ENCODE results near the gene KCNK3. TPM values are rescaled to one million over a fixed set of nuclear protein-coding genes. Genes with fewer than 3 reads are reported as not detected.
"Not testable (repeated sequence)": the region's sequence is repeated elsewhere in the genome, so short reads cannot be mapped to it uniquely, and the experiment has no call there.

Gene KCNK3
- total RNA-seq, 2 experiments from 2014 or later = not detected

DNA sequence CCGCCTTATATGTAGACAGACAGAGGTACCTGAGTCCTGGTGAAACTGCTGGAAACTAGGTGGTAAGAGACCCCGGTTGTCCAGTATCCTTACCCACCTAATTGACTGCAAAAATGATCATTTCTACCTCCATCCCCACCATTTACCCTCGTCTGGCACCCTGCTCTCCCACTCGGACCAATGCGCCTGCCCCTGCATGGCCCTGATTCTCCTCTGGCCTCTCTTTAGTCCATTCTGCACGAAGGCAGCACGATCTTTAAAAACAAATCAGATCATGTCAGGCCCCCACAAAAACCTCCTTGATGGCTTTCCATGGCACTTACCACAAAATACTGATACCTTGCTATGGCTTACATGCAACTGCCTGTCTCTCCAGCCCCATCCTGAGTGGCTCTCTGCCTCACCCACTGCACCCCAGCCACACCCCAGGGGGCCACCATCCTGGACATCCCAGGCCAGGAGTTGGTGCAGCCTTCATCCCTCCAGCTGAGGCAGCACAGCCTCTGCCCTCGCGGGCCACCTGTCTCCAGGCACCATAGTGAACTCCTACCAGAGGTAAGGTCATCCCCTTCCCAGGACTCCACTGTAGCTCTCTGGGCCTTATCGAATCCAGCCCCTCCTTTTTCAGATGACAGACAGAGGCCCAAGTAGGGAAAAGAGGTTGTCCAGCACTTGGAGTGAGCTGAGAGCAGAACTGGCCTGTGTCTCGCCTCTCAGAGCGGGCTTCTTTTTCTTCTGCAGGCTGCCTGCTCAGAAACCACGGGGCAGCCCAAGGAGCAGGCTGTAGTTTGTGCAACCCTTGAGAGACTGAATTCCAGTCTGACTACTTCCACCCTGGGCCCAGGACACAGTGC is 39.1 kb upstream of the KCNK3 start:
- H3K79me2 ChIP-seq (ENCODE audit: insufficient read depth, low read depth, low read length) = no peaks in the 10 kb centered on the region
- BruUV-seq (replicated peaks) = no TSS peak
- H3K4me3 ChIP-seq (ENCODE audit: low read depth, low read length, poor library complexity, severe bottlenecking) = no peak overlapping the region
- intact Hi-C loops (cut with micrococcal nuclease; ENCODE audit: unreplicated experiment) = no loop called here
- H3K27ac ChIP-seq (ENCODE audit: low read depth, low read length, poor library complexity, severe bottlenecking) = no peak overlapping the region
- no peaks in the 10 kb centered on the region for H3K4me1 ChIP-seq (ENCODE audit: insufficient read depth, low read length, poor library complexity, severe bottlenecking)
- no peaks in the 10 kb centered on the region for H3K9me2 ChIP-seq (ENCODE audit: insufficient read depth, low read length)
- DNase-seq (ENCODE audit: low spot score) = no peak
- H4K20me1 ChIP-seq (ENCODE audit: insufficient read depth, low read length) = no peaks in the 10 kb centered on the region
- TF ChIP-seq, protein P1, sequence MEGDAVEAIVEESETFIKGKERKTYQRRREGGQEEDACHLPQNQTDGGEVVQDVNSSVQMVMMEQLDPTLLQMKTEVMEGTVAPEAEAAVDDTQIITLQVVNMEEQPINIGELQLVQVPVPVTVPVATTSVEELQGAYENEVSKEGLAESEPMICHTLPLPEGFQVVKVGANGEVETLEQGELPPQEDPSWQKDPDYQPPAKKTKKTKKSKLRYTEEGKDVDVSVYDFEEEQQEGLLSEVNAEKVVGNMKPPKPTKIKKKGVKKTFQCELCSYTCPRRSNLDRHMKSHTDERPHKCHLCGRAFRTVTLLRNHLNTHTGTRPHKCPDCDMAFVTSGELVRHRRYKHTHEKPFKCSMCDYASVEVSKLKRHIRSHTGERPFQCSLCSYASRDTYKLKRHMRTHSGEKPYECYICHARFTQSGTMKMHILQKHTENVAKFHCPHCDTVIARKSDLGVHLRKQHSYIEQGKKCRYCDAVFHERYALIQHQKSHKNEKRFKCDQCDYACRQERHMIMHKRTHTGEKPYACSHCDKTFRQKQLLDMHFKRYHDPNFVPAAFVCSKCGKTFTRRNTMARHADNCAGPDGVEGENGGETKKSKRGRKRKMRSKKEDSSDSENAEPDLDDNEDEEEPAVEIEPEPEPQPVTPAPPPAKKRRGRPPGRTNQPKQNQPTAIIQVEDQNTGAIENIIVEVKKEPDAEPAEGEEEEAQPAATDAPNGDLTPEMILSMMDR (conservative IDR thresholded peaks at IDR 0.05; ENCODE audit: low read length) = no peak
- TF ChIP-seq EZH2phosphoT487 (IDR thresholded peaks at IDR 0.05; ENCODE audit: borderline replicate concordance, low read depth, low read length) = no peak
- H3K9me3 ChIP-seq (ENCODE audit: low read length) = no peaks in the 10 kb centered on the region
- POLR2A ChIA-PET = no interaction called here
- CTCF ChIA-PET (ENCODE audit: unreplicated experiment) = no interaction called here
- no peaks in the 10 kb centered on the region for H3K36me3 ChIP-seq (ENCODE audit: insufficient read depth, low read length)
- no peak overlapping the region for H3K4me2 ChIP-seq (ENCODE audit: low read length)
- H2AFZ ChIP-seq (ENCODE audit: low read length) = no peak overlapping the region

DNA sequence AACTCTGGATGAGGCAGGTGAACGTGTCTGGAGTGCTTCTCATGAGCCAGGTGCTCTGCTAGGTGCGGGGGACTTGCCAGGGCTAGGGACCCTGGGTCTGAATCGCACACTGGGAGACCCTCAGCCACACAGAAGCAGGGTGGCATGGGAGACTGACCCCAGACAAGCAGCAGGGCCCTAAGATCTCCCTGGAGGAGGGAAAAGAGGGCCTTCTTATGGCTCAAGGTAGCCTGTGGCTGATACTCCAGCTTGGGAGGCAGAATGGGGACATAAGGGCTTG is 38.5 kb upstream of the KCNK3 start:
- no peaks in the 10 kb centered on the region for H3K9me2 ChIP-seq (ENCODE audit: insufficient read depth, low read length)
- H3K9me3 ChIP-seq (ENCODE audit: low read length) = no peaks in the 10 kb centered on the region
- no TSS peak for BruUV-seq (replicated peaks)
- no peak for TF ChIP-seq EZH2phosphoT487 (IDR thresholded peaks at IDR 0.05; ENCODE audit: borderline replicate concordance, low read depth, low read length)
- TF ChIP-seq, protein P1 (conservative IDR thresholded peaks at IDR 0.05; ENCODE audit: low read length) = no peak
- no peak overlapping the region for H3K4me2 ChIP-seq (ENCODE audit: low read length)
- CTCF ChIA-PET (ENCODE audit: unreplicated experiment) = no interaction called here
- no peaks in the 10 kb centered on the region for H3K4me1 ChIP-seq (ENCODE audit: insufficient read depth, low read length, poor library complexity, severe bottlenecking)
- no peaks in the 10 kb centered on the region for H3K79me2 ChIP-seq (ENCODE audit: insufficient read depth, low read depth, low read length)
- H3K27ac ChIP-seq (ENCODE audit: low read depth, low read length, poor library complexity, severe bottlenecking) = no peak overlapping the region
- POLR2A ChIA-PET = interaction anchor here (0.6 kb wide), 1 partner anchor 57 kb away, joined by 3 read pairs; no protein-coding TSS in a partner anchor
- no peak overlapping the region for H2AFZ ChIP-seq (ENCODE audit: low read length)
- intact Hi-C loops (cut with micrococcal nuclease; ENCODE audit: unreplicated experiment) = no loop called here
- H4K20me1 ChIP-seq (ENCODE audit: insufficient read depth, low read length) = no peaks in the 10 kb centered on the region
- H3K4me3 ChIP-seq (ENCODE audit: low read depth, low read length, poor library complexity, severe bottlenecking) = no peak overlapping the region
- DNase-seq (ENCODE audit: low spot score) = no peak
- no peaks in the 10 kb centered on the region for H3K36me3 ChIP-seq (ENCODE audit: insufficient read depth, low read length)

DNA sequence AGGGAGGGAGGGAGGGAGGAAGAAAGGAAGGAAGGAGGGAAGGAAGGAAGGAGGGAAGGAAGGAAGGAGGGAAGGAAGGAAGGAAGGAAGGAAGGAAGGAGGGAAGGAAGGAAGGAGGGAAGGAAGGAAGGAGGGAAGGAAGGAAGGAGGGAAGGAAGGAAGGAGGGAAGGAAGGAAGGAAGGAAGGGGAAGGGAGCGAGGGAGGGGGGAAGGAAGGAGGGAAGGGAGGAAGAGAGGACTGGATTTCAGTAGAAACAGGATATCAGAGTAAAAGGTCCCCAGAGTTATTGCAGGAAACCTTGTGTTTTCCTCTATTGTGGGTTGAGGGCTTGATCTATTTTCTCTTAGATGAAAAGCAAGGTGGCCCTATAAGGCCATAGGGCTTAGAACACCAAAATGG is 37.4 kb upstream of the KCNK3 start:
- H3K9me3 ChIP-seq (ENCODE audit: low read length); H3K79me2 ChIP-seq (ENCODE audit: insufficient read depth, low read depth, low read length); H2AFZ ChIP-seq (ENCODE audit: low read length); H4K20me1 ChIP-seq (ENCODE audit: insufficient read depth, low read length); H3K4me3 ChIP-seq (ENCODE audit: low read depth, low read length, poor library complexity, severe bottlenecking); H3K4me2 ChIP-seq (ENCODE audit: low read length); DNase-seq (ENCODE audit: low spot score); H3K36me3 ChIP-seq (ENCODE audit: insufficient read depth, low read length); intact Hi-C loops (cut with micrococcal nuclease; ENCODE audit: unreplicated experiment); POLR2A ChIA-PET; H3K27ac ChIP-seq (ENCODE audit: low read depth, low read length, poor library complexity, severe bottlenecking); H3K4me1 ChIP-seq (ENCODE audit: insufficient read depth, low read length, poor library complexity, severe bottlenecking); BruUV-seq (replicated peaks); H3K9me2 ChIP-seq (ENCODE audit: insufficient read depth, low read length); CTCF ChIA-PET (ENCODE audit: unreplicated experiment): not testable (repeated sequence)
